HG03442 (cell line): ENCODE results near the gene ASCC2.
"Not testable (repeated sequence)": the region's sequence is repeated elsewhere in the genome, so short reads cannot be mapped to it uniquely, and the experiment has no call there.

ENCODE experiments used
- ATAC-seq: cut with Tn5 transposase; IDR thresholded peaks from one replicate; pipeline ENCODE4 v1.9.1; 2021; ENCODE audit warnings: mild to moderate bottlenecking, moderate library complexity; ENCODE audit not compliant: unreplicated experiment

Gene ASCC2

GRCh38 chr22:29758068-29758622 lies 79.9 kb downstream of the ASCC2 start:
- ATAC-seq, result no peak

- ATAC-seq, result no peak
Observed at GRCh38 chr22:29757096-29757495, 81.0 kb downstream of the ASCC2 start.

GRCh38 chr22:29756341-29756740 lies 81.7 kb downstream of the ASCC2 start:
- ATAC-seq, result no peak

DNA sequence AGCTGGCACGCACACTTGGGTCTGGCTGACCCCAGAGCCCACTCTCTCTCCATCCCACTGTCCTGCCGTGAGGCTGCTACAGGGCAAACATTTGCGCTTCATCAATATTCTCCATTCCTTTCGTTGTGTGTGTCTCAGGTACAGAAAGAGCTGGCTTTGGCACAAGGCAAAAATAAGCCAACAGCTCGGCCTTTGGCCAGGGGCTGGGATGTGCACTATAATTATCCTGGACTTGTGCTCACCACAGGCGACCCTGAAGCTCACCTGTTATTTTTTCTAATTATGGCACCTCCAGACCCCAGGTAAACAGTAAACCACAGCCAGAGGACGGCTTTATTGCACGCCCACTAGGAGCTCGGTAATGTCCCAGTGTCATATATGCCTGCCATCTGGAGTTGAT lies 82.2 kb downstream of the ASCC2 start:
- ATAC-seq, result no peak

GRCh38 chr22:29754658-29755395 lies 83.2 kb downstream of the ASCC2 start:
- ATAC-seq, result not testable (repeated sequence)

DNA sequence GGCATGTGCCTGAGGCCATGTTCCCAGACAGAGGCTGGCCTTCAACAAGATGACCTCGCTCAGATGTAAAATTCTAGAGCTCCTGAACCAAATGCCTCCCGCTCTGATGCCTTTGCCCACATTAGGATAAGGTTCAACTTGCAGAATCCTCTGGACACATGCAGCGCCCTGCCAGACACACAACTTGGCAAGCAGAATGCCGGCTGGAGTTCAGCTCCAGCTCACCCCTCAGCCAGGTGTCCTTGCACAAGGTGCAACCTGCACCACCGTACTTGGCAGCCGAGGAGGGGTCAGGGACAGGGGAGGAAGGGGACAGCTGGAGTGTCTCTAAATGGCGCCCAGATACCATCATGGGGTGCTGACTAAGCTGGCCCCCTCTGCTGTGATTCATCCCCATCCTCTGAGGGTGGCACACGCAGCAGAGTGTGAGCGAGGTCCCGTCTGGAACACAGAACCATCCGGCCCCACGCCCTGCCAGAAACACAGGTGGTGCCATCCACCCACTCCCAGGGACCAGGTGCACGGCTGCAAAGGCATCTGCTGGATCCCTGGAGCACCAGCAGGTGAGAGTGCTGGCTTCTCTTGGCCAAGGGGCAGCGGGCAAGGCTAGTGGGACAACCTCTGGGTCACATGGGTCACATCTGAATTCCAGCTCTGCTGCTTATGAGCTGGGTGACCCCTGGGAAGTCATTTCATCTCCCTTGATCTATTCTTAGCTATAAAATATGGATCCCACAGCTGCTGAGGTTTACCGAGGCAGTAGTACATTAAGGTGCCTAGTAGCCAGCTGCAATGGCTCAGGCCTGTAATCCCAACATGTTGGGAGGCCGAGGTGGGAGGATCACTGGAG lies 84.0 kb downstream of the ASCC2 start:
- no peak for ATAC-seq

GRCh38 chr22:29751669-29752068 lies 86.4 kb downstream of the ASCC2 start:
- ATAC-seq, result no peak

DNA sequence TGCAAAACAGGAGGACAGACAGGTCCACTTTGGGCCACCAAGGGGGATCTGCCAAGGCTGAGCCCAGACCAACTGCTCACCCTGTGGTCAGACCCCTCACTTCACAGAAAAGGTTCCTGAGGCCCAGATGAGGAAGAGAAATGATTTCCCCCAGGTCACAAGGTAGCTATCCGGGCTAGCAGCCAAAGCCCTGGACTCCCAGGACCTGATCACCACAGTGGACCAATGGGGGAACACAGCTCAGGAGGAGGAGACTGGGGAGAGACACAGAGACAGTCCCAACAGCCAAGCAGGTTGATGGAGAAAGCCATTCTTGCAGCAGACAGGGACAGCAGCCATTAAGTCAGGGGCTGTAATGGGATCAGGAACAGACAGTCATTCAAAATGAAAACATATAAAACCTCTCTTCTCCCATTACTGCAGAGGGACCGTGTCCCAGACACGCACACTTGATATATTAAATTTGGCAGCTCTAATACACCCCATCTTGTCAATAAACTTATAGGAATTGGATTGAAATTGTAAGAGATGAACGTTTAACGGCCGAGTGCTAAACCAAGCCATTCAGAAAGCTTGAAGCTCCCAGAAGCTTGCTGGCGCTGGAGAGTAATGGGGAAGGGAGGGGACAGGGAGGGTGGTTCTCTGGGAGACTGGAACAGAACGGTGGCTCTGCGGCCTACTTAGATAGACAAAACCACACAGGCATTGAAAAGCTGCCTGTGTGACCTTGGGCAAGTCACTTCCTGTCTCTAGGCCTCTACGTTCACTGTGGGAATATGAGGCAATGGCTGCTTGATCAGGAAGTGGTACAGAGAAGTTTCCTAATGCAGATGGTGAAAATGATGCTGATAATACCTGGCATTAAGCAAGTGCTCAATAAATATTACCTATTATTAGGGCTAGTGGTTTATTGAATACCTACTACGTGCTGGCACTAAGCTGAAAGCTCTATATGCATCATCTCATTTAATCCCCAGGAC lies 87.2 kb downstream of the ASCC2 start:
- ATAC-seq, result no peak

DNA sequence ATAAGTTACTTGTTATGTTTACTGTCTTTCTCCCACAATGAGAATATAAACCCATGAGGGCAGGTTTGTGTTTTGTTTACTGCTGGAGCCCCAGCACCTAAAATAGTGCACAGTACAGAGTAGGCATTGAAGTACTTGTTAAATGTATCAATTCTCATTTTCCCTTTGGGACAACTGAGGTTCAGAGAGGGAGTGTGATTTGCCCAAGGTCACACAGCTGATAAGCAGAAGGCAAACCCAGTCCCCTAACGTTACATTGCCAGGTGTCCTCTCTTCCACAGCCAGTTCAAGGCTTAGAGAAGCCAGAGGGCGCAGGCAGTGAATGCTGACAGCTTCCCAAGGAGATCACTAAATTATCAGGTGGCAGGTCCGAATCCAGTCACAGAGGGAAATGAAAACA lies 88.0 kb downstream of the ASCC2 start:
- no peak for ATAC-seq

DNA sequence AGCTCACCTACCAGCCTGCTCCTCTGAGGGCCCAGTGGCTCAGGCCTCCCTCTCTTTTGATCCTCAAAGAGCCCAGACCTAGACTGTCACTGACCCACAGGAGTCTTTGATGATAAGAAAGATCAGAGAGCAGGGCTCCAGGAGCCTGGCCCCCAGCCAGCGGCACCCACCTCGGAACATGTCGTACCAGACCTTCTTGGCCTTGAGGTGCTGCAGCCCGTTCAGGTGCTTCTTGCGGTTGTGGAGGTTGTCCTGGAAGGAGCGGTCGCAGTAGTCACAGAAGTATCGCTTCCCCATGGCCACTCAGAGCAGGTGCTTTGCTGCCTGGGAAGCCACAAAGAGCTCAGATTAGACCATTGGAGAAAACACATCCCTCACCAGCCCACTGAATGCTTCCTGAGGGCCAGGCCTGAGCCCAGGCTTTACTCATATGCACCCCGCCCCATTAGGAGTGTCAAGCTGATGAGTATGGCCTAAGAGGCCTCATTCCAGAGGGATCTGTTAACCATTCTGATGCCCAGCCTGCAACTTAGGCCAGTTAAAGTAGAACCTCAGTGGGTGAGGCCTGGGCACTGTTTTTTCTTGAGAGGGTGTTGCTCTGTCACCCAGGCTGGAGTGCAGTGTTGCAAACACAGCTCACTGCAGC lies 89.7 kb downstream of the ASCC2 start:
- no peak for ATAC-seq

DNA sequence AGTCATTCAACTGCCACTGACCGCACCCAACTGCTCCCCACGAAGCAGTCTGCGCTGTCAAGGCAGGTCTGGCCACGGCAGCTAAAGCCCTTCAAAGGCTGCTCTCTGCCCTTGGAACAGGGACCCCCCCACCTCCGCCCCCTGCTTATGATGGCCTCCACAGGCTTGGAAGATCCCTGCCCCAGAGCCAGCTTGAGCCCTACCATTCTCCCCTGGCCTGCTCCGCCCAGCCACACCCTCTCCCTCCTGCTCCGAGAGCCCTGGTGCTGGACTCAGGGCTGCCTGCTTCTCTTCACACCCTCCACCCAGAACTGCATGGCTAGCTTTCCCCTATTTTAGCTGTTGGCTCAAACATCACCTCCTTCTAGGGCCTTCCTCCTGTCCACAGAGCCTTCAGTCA lies 90.2 kb downstream of the ASCC2 start:
- ATAC-seq, result no peak

DNA sequence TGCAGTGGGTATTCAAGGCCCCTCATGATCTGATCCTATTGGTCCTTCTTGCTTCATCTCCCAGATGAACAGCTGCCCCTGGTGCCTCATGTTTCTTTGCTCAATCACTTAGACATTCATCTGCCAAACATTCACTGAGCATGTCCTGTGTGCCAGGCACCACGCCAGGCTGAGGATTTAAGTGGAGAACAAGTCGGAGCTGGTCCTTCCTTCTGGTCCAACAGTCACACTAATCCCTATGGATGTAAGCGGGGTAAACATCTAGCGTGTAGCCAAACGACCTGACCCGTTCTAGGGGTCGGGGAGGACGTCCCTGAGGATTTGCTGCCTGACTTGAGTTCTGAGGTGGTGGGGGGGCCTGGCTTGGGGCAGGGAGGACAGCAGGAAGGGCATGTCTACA lies 93.2 kb downstream of the ASCC2 start:
- ATAC-seq, result no peak

DNA sequence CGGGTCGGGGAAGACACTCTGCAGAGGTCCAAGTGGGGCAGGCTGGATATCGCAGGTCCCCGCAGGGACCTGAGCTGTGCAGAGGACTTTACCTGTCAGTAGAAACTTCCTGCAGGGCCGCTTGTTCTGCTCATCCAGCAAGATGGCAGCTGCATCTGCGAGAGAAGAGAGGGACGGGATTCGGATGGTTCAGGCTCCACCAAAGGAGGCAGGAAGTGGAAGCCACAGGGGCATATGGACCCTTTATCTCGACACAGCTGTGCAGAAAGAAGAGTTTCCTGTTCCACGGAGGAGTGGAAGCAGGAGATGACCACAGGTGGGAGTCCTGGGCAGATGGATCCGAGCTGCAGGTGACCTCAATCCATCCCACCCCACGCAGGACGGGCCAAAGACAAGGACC lies 95.7 kb downstream of the ASCC2 start:
- no peak for ATAC-seq

DNA sequence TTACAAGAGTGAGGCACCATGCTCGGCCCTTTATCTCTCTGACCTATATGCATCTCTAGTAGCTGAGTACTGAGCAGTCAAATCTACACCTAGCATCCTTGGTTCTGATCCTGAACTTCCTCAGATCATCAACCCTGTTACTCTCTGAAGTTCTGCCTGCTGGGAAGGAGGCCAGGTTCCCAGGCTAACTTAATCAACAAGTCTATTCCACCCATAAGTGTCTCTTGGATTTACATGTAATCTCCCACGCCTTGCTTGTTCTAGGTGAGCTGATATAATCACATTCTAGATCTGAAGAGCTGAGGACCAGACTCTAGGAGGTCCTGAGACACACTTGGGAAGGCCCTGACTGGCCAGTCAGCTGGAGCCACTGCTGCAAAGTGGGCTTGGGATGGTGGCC lies 96.1 kb downstream of the ASCC2 start:
- no peak for ATAC-seq

DNA sequence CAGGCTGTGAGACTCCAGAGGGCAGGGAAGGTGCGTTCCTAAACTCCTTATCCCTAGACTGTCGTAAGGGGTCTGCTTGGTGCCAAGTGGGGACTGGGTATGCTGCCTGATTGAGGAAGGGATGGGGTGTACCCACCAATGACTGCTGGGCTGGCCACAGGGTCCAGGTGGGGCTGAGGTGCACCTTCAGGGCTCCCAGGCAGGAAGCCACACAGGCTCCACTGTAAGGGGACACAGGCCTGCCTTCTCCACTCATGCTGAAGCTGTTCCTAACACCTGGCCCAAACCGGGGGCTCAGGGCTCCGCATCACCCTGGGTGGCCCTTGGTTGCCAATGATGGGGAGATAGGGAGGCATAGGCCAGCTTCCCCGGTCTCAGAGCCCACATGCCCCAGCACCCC lies 97.9 kb downstream of the ASCC2 start:
- ATAC-seq, result no peak

DNA sequence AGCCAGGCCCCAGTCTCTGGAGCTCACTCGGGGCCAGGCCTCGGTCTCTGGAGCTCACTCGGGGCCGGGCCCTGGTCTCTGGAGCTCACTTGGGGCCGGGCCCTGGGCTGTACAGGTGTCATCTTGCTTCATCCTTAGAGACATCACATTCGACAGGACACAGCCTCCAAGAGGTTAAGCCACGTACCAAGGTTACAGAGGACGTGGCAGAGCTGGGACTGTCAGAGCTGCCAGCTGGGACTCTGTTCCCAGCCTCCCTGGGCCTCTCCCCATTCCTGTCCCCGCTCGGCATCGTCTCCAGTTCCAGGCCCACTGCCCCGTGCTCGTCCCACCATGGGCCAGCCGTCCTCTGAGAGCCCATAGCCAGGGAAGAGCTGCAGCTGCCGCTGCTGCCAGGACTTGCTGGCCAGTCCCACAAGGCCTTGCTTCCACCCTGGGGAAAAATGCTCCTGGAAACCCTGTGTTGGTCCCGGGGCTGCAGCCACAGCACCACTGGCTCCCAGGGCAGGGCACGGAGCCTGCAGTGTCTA lies 98.7 kb downstream of the ASCC2 start:
- no peak for ATAC-seq
